A549 (cell line): ENCODE results near the gene MBD3L2. TPM values are rescaled to one million over a fixed set of nuclear protein-coding genes. Genes with fewer than 3 reads are reported as not detected.

Experiments used
- ATAC-seq, 2 experiments: fragments of 200-7000 bp in 1 of 2; fragments of >200 bp in 1 of 2; cut with Nextera tagmentation in 1 of 2; cut with Tn5 transposase in 1 of 2; 3 replicates each; pipeline versions ENCODE4 v1.8.0 to v1.9.1; 2018 to 2020; ENCODE audit warnings: mild to moderate bottlenecking in 1 of 2, moderate library complexity in 1 of 2
- CTCF ChIA-PET: fragments of 300-600 bp; sonication (Branson Sonifier 250); formaldehyde crosslinking; extraction: SDS; loops from one replicate; lab custom pipeline; 2021; ENCODE audit warnings: antibody characterized with exemption, inconsistent platforms; lab: Yijun Ruan, JAX
- POLR2A ChIA-PET: fragments of 350-600 bp; formaldehyde crosslinking; extraction: SDS; loops from one replicate; lab custom pipeline; 2021; ENCODE audit warnings: antibody characterized with exemption, inconsistent platforms; lab: Yijun Ruan, JAX
- DNase-seq, 2 experiments: peaks; one replicate each; pipeline versions ENCODE4 v3.0.0 to v3.0.0-alpha.2; 2011 to 2016; ENCODE audit warnings: low read depth in 1 of 2, low spot score in 1 of 2
- FAIRE-seq: peaks from 2 replicates; lab custom pipeline; 2011; peaks lifted over from hg19 to GRCh38; lab: Jason Lieb, UNC
- H3K27ac ChIP-seq, 2 experiments: fragments of >200 bp; sonication (Bioruptor Twin); formaldehyde crosslinking; 3 replicates each; pipeline ENCODE4 v1.5.1; 2016 to 2017
- H3K4me1 ChIP-seq: fragments of >200 bp; sonication (Bioruptor Twin); formaldehyde crosslinking; 3 replicates; pipeline ENCODE4 v1.6.1; 2016
- H3K4me2 ChIP-seq: fragments of >200 bp; sonication (Bioruptor Twin); formaldehyde crosslinking; 3 replicates; pipeline ENCODE4 v1.6.1; 2016
- H3K4me3 ChIP-seq: fragments of >200 bp; sonication (Bioruptor Twin); formaldehyde crosslinking; 3 replicates; pipeline ENCODE4 v1.5.1; 2016
- H3K9me3 ChIP-seq: fragments of >200 bp; sonication (Bioruptor Twin); formaldehyde crosslinking; 3 replicates; pipeline ENCODE4 v1.6.1; 2016
- BCL3 ChIP-seq: fragments of >200 bp; sonication (Bioruptor Twin); formaldehyde crosslinking; IDR thresholded peaks from 3 replicates; pipeline ENCODE4 v1.6.1; 2016
- BHLHE40 ChIP-seq: IDR thresholded peaks from 2 replicates; pipeline ENCODE4 v1.6.1; 2012; ENCODE audit warnings: low read depth, low read length, inconsistent platforms
- CBX2 ChIP-seq: fragments of 200-600 bp; sonication (generic); IDR thresholded peaks from 2 replicates; pipeline ENCODE4 v1.6.1; 2016; ENCODE audit warnings: low read depth, mild to moderate bottlenecking, borderline replicate concordance
- CHD2 ChIP-seq: fragments of 150-350 bp; IDR thresholded peaks from 2 replicates; pipeline ENCODE4 v1.6.1; 2014; ENCODE audit warnings: low read length; ENCODE audit not compliant: partially characterized antibody
- E2F6 ChIP-seq: IDR thresholded peaks from 2 replicates; pipeline ENCODE4 v1.6.1; 2012; ENCODE audit warnings: low read depth, borderline replicate concordance
- EP300 ChIP-seq, 2 experiments: fragments of >200 bp; sonication (Bioruptor Twin); formaldehyde crosslinking; IDR thresholded peaks; 2 replicates in 1 of 2; 3 replicates in 1 of 2; pipeline ENCODE4 v1.6.1; 2016 to 2017
- FOSB ChIP-seq: fragments of 250-450 bp; sonication (Bioruptor Pico); IDR thresholded peaks from 2 replicates; pipeline ENCODE4 v1.5.0; 2020; ENCODE audit warnings: mild to moderate bottlenecking, moderate library complexity
- HEYL ChIP-seq: fragments of 250-450 bp; sonication (Bioruptor Pico); IDR thresholded peaks from 2 replicates; pipeline ENCODE4 v1.8.0; 2021; ENCODE audit warnings: mild to moderate bottlenecking, moderate library complexity
- HOXB13 ChIP-seq: fragments of 250-450 bp; sonication (Bioruptor Pico); IDR thresholded peaks from 2 replicates; pipeline ENCODE4 v1.5.0; 2020; ENCODE audit warnings: low read depth, mild to moderate bottlenecking, moderate library complexity
- HOXB5 ChIP-seq: fragments of 250-450 bp; sonication (Bioruptor Pico); IDR thresholded peaks from 2 replicates; pipeline ENCODE4 v1.5.0; 2020; ENCODE audit warnings: mild to moderate bottlenecking, moderate library complexity
- JUN ChIP-seq, 2 experiments: fragments of >200 bp; sonication (Bioruptor Twin); formaldehyde crosslinking; IDR thresholded peaks; 2 replicates in 1 of 2; 3 replicates in 1 of 2; pipeline ENCODE4 v1.6.1; 2016 to 2017
- MAFK ChIP-seq: fragments of 450-650 bp; IDR thresholded peaks from 2 replicates; pipeline ENCODE4 v1.6.1; 2014; ENCODE audit not compliant: partially characterized antibody
- MAX ChIP-seq: IDR thresholded peaks from 2 replicates; pipeline ENCODE4 v1.6.1; 2012
- MAZ ChIP-seq: fragments of 150-350 bp; IDR thresholded peaks from 2 replicates; pipeline ENCODE4 v1.6.1; 2014; ENCODE audit warnings: antibody characterized with exemption, low read depth, low read length, borderline replicate concordance
- MYC ChIP-seq: IDR thresholded peaks from 2 replicates; pipeline ENCODE4 v1.6.1; 2012; ENCODE audit warnings: mild to moderate bottlenecking, inconsistent platforms, low read length, improper control_type of control experiment, borderline replicate concordance
- NPAS2 ChIP-seq: fragments of 250-450 bp; sonication (Bioruptor Pico); IDR thresholded peaks from 2 replicates; pipeline ENCODE4 v1.8.0; 2022; ENCODE audit warnings: mild to moderate bottlenecking, moderate library complexity, borderline replicate concordance
- NR3C1 ChIP-seq: fragments of >200 bp; sonication (Bioruptor Twin); formaldehyde crosslinking; IDR thresholded peaks from 3 replicates; pipeline ENCODE4 v1.6.1; 2017
- PBX3 ChIP-seq: IDR thresholded peaks from 2 replicates; pipeline ENCODE4 v1.6.1; 2012
- PHF8 ChIP-seq: fragments of 200-600 bp; sonication (generic); IDR thresholded peaks from 2 replicates; pipeline ENCODE4 v1.6.1; 2016; ENCODE audit warnings: low read depth, mild to moderate bottlenecking, antibody characterized with exemption, moderate library complexity, borderline replicate concordance
- POLR2A ChIP-seq: IDR thresholded peaks from 2 replicates; pipeline ENCODE4 v1.6.1; 2012; ENCODE audit warnings: mild to moderate bottlenecking, low read length
- RAD21 ChIP-seq, 2 experiments: fragments of >200 bp in 1 of 2; sonication (Bioruptor Twin) in 1 of 2; formaldehyde crosslinking in 1 of 2; IDR thresholded peaks in 1 of 2; conservative IDR thresholded peaks in 1 of 2; 2 replicates in 1 of 2; 3 replicates in 1 of 2; pipeline ENCODE4 v1.6.1; 2012 to 2018; ENCODE audit warnings: inconsistent platforms in 1 of 2
- RARB ChIP-seq: fragments of 250-450 bp; sonication (Bioruptor Pico); IDR thresholded peaks from 2 replicates; pipeline ENCODE4 v1.8.0; 2021; ENCODE audit warnings: mild to moderate bottlenecking, moderate library complexity
- RNF2 ChIP-seq: fragments of 200-600 bp; sonication (generic); IDR thresholded peaks from 2 replicates; pipeline ENCODE4 v1.6.1; 2016; ENCODE audit warnings: low read depth, mild to moderate bottlenecking, antibody characterized with exemption, moderate library complexity, borderline replicate concordance
- SMC3 ChIP-seq: fragments of >200 bp; sonication (Bioruptor Twin); formaldehyde crosslinking; IDR thresholded peaks from 3 replicates; pipeline ENCODE4 v1.6.1; 2018; ENCODE audit warnings: inconsistent platforms
- TP53 ChIP-seq: fragments of 250-450 bp; sonication (Bioruptor Pico); IDR thresholded peaks from 2 replicates; pipeline ENCODE4 v1.5.0; 2021; ENCODE audit warnings: mild to moderate bottlenecking, moderate library complexity
- ZSCAN20 ChIP-seq: fragments of 250-450 bp; sonication (Bioruptor Pico); IDR thresholded peaks from 2 replicates; pipeline ENCODE4 v1.8.0; 2022; ENCODE audit warnings: mild to moderate bottlenecking, moderate library complexity
- WGBS: methylation state at CpG from one replicate; pipeline ENCODE4 v1.1.6; 2017; ENCODE audit errors: missing lambda C conversion rate; 5-methylcytosine and 5-hydroxymethylcytosine counted together
- polyA plus RNA-seq, 4 experiments: library from polyadenylated mRNA; depleted of rRNA in 3 of 4; stranded (reverse); fragments of >200 nt; fragmentation: RNase III in 1 of 4; extraction: RNeasy Plus Mini Kit Qiagen cat#74134 plus additional on column Dnase treatment in 1 of 4; gene quantifications; 2 replicates in 3 of 4; 3 replicates in 1 of 4; pipeline ENCODE4 v1.2.3, GENCODE V29; 2011 to 2017

Gene MBD3L2
- polyA plus RNA-seq, 2 of the 4 experiments (the other 2 are of a cell fraction), result not detected

GRCh38 chr19:7069042-7069903 is 20.2 kb downstream of the MBD3L2 start, which contains the start of gene ZNF557:
Gene ZNF557, plus strand, starts transcription at chr19:7069703. Its CDS starts 5,372 bp downstream, at chr19:7075075.
- FAIRE-seq (no peak), ATAC-seq (peak; percentile 98)
- ChIA-PET CTCF (no interaction called here), POLR2A (interaction anchor here (0.7 to 1.4 kb wide), 4 partner anchors 12 to 406 kb away, joined by 4 to 18 read pairs (median 8); no protein-coding TSS in a partner anchor)
- Histone ChIP-seq H3K27ac (peak within 1 kb of the TSS; percentile 92 to 97), H3K4me3 (peak within 1 kb of the TSS; percentile 84), H3K4me2 (peak within 1 kb of the TSS; percentile 87)
- 0% methylated on average over 1 of the region's 56 CpGs for WGBS
- TF ChIP-seq PHF8, result peak; percentile 61; the same call in 1 of the 2 replicates
- 0 out of 2 replicates have a peak, but pooled peaks have one; percentile 7 for TF ChIP-seq PBX3
- peak; percentile 62 to 81; a peak in 4 of 5 replicates for TF ChIP-seq JUN (IDR thresholded peaks at IDR 0.05)
- no peak for TF ChIP-seq RARB (CRISPR knock-in tag)
- peak; percentile 63; the same call in 1 of the 2 replicates for TF ChIP-seq MAX
- no peak for TF ChIP-seq BHLHE40
- TF ChIP-seq POLR2A, result peak; percentile 51
- TF ChIP-seq BCL3, result peak; percentile 67; the same call in 2 of the 3 replicates
- TF ChIP-seq, all 56 proteins: peak for 6
- DNase-seq, result peak; percentile 68 to 96
- Histone ChIP-seq H3K4me1 (no peaks in the 10 kb centered on the region), H3K9me3 (peaks cover 30% of the 10 kb centered on the region)

- H3K27ac ChIP-seq, result peak overlapping the region; percentile 92 to 97
- TF ChIP-seq HOXB5 (CRISPR knock-in tag), result no peak
- TF ChIP-seq RNF2, result no peak
- no peak for TF ChIP-seq HEYL (CRISPR knock-in tag)
- TF ChIP-seq MAZ, result no peak
- no peak for TF ChIP-seq E2F6
- no peak for TF ChIP-seq MAFK
- TF ChIP-seq FOSB, result no peak
- TF ChIP-seq NPAS2 (CRISPR knock-in tag), result no peak
- no peak for TF ChIP-seq SMC3
- no peak for TF ChIP-seq RAD21 (conservative IDR thresholded peaks at IDR 0.05 in 1 of 2, IDR thresholded peaks at IDR 0.05 in 1 of 2)
- no peak for TF ChIP-seq EP300 (IDR thresholded peaks at IDR 0.05)
- TF ChIP-seq ZSCAN20 (CRISPR knock-in tag), result no peak
- no peak for TF ChIP-seq CBX2
- no peak for TF ChIP-seq CHD2
- TF ChIP-seq TP53 (CRISPR knock-in tag), result no peak
- TF ChIP-seq NR3C1, result no peak
- no peak for TF ChIP-seq HOXB13
- no peak for TF ChIP-seq MYC
- 0% methylated on average over 4 of the region's 12 CpGs for WGBS
- DNase-seq (peak in 1 of 2 experiments; percentile 11), FAIRE-seq (no peak), ATAC-seq (peak; percentile 49 to 62; a peak in 4 of 6 replicates)
- CTCF ChIA-PET, result no interaction called here
- POLR2A ChIA-PET, result interaction anchor here (0.7 to 1.4 kb wide), 2 partner anchors 29 to 406 kb away, joined by 10 to 18 read pairs; no protein-coding TSS in a partner anchor
- peak overlapping the region; percentile 84 for H3K4me3 ChIP-seq
- H3K4me2 ChIP-seq, result peak overlapping the region; percentile 87
- H3K9me3 ChIP-seq, result peaks cover 33% of the 10 kb centered on the region
- no peaks in the 10 kb centered on the region for H3K4me1 ChIP-seq
Observed at GRCh38 chr19:7069904-7070226, 20.7 kb downstream of the MBD3L2 start.
